IMR-90 (cell line): ENCODE measurements around the gene MRGPRD. TPM values are rescaled to one million over a fixed set of nuclear protein-coding genes. Genes with fewer than 3 reads are reported as not detected.

ENCODE experiments used
- ATAC-seq: fragments of 200-7000 bp; cut with Tn5 transposase; 2 replicates; pipeline ENCODE4 v1.9.1; 2020; ENCODE audit warnings: low read depth, mild to moderate bottlenecking, moderate library complexity
- BruUV-seq: library from RNA; stranded (reverse); fragments of 400-500 nt; replicated peaks from 2 replicates; lab custom pipeline; 2021; lab: Mats Ljungman, UMichigan
- CTCF ChIA-PET: fragments of 300-600 bp; formaldehyde crosslinking; extraction: SDS; loops from one replicate; lab custom pipeline; 2021; ENCODE audit warnings: antibody characterized with exemption; lab: Yijun Ruan, JAX
- POLR2A ChIA-PET: fragments of 300-600 bp; sonication (Branson Sonifier 250); formaldehyde crosslinking; loops from one replicate; lab custom pipeline; 2022; ENCODE audit warnings: antibody characterized with exemption; ENCODE audit not compliant: unreplicated experiment; lab: Charles Lee
- DNase-seq: peaks from one replicate; pipeline ENCODE4 v3.0.0; 2013
- H2AFZ ChIP-seq: replicated peaks from 2 replicates; pipeline ENCODE3; 2013; ENCODE audit warnings: low read length, mild to moderate bottlenecking; ENCODE audit not compliant: poor library complexity
- H2AK5ac ChIP-seq: 2 replicates; pipeline ENCODE4 v1.6.1; 2013; ENCODE audit warnings: low read depth, low read length, inconsistent platforms
- H2AK9ac ChIP-seq: replicated peaks from 2 replicates; pipeline ENCODE3; 2013; ENCODE audit warnings: mild to moderate bottlenecking, low read depth, low read length, moderate library complexity; ENCODE audit not compliant: poor library complexity
- H2BK120ac ChIP-seq: 2 replicates; pipeline ENCODE4 v1.6.1; 2013; ENCODE audit warnings: low read depth, low read length, inconsistent platforms
- H2BK15ac ChIP-seq: 3 replicates; pipeline ENCODE4 v1.6.1; 2013; ENCODE audit warnings: low read depth, low read length, inconsistent platforms
- H2BK20ac ChIP-seq: 2 replicates; pipeline ENCODE4 v1.6.1; 2013; ENCODE audit warnings: low read depth, mild to moderate bottlenecking, inconsistent platforms, low read length, moderate library complexity
- H2BK5ac ChIP-seq: 2 replicates; pipeline ENCODE4 v1.6.1; 2013; ENCODE audit warnings: mild to moderate bottlenecking, low read depth, low read length, inconsistent platforms; ENCODE audit not compliant: poor library complexity, severe bottlenecking
- H3K14ac ChIP-seq: replicated peaks from 2 replicates; pipeline ENCODE4 v1.6.1; 2013; ENCODE audit warnings: low read depth, low read length, inconsistent platforms
- H3K18ac ChIP-seq: 2 replicates; pipeline ENCODE4 v1.6.1; 2013; ENCODE audit warnings: low read depth, low read length, control low read depth
- H3K23ac ChIP-seq: 2 replicates; pipeline ENCODE4 v1.6.1; 2013; ENCODE audit warnings: low read depth, low read length, inconsistent platforms
- H3K27ac ChIP-seq: 2 replicates; pipeline ENCODE4 v1.5.1; 2013; ENCODE audit warnings: mild to moderate bottlenecking, control low read depth, low read length; ENCODE audit not compliant: insufficient read depth
- H3K27me3 ChIP-seq: 2 replicates; pipeline ENCODE4 v1.6.1; 2013; ENCODE audit warnings: low read length; ENCODE audit not compliant: control insufficient read depth, insufficient read depth
- H3K36me3 ChIP-seq: 2 replicates; pipeline ENCODE4 v1.6.1; 2013; ENCODE audit warnings: low read length, mixed read lengths; ENCODE audit not compliant: control insufficient read depth, insufficient read depth
- H3K4ac ChIP-seq: 2 replicates; pipeline ENCODE4 v1.6.1; 2013; ENCODE audit warnings: low read depth, low read length, inconsistent platforms
- H3K4me1 ChIP-seq: 2 replicates; pipeline ENCODE4 v1.6.1; 2013; ENCODE audit warnings: low read length, mixed read lengths; ENCODE audit not compliant: control insufficient read depth, insufficient read depth
- H3K4me2 ChIP-seq: 2 replicates; pipeline ENCODE4 v1.6.1; 2013; ENCODE audit warnings: low read depth, mild to moderate bottlenecking, control low read depth, low read length, moderate library complexity
- H3K4me3 ChIP-seq: 2 replicates; pipeline ENCODE4 v1.5.1; 2013; ENCODE audit warnings: low read depth, mild to moderate bottlenecking, control low read depth, low read length, moderate library complexity; ENCODE audit not compliant: insufficient read depth
- H3K56ac ChIP-seq: 2 replicates; pipeline ENCODE4 v1.6.1; 2013; ENCODE audit warnings: low read length, inconsistent platforms; ENCODE audit not compliant: insufficient read depth; ENCODE audit errors: extremely low read depth
- H3K79me1 ChIP-seq, 2 experiments: 2 replicates each; pipeline ENCODE4 v1.6.1; 2013; ENCODE audit warnings: low read length in 2 of 2, inconsistent platforms in 1 of 2, low read depth in 1 of 2
- H3K9ac ChIP-seq: 2 replicates; pipeline ENCODE4 v1.6.1; 2013; ENCODE audit warnings: low read depth, low read length, control low read depth
- H3K9me1 ChIP-seq: 2 replicates; pipeline ENCODE4 v1.6.1; 2013; ENCODE audit warnings: low read length, inconsistent platforms; ENCODE audit not compliant: insufficient read depth
- H3K9me3 ChIP-seq: 2 replicates; pipeline ENCODE4 v1.6.1; 2013; ENCODE audit warnings: low read length; ENCODE audit not compliant: control insufficient read depth, insufficient read depth
- H4K20me1 ChIP-seq: 2 replicates; pipeline ENCODE4 v1.6.1; 2013; ENCODE audit warnings: low read length, inconsistent platforms; ENCODE audit not compliant: insufficient read depth
- H4K5ac ChIP-seq: 2 replicates; pipeline ENCODE4 v1.6.1; 2013; ENCODE audit warnings: mild to moderate bottlenecking, low read depth, low read length, control low read depth
- H4K8ac ChIP-seq, 2 experiments: 2 replicates each; pipeline ENCODE4 v1.6.1; 2013; ENCODE audit warnings: low read depth in 2 of 2, low read length in 2 of 2, control low read depth in 1 of 2, inconsistent platforms in 1 of 2
- H4K91ac ChIP-seq: 2 replicates; pipeline ENCODE4 v1.6.1; 2013; ENCODE audit warnings: low read depth, low read length, inconsistent platforms; ENCODE audit not compliant: insufficient read depth
- BHLHE40 ChIP-seq: fragments of 150-350 bp; IDR thresholded peaks from 2 replicates; pipeline ENCODE4 v1.6.1; 2016; ENCODE audit warnings: mild to moderate bottlenecking, low read depth, low read length
- CEBPB ChIP-seq: IDR thresholded peaks from 2 replicates; pipeline ENCODE4 v1.6.1; 2012; ENCODE audit warnings: low read depth, low read length, improper control_type of control experiment
- CHD1 ChIP-seq: IDR thresholded peaks from 2 replicates; pipeline ENCODE4 v1.6.1; 2012; ENCODE audit warnings: low read depth, low read length, improper control_type of control experiment
- ELK1 ChIP-seq: fragments of 150-350 bp; IDR thresholded peaks from 2 replicates; pipeline ENCODE4 v1.6.1; 2016; ENCODE audit warnings: low read depth, mild to moderate bottlenecking, low read length, moderate library complexity, borderline replicate concordance
- FOS ChIP-seq: fragments of 150-350 bp; IDR thresholded peaks from 2 replicates; pipeline ENCODE4 v1.6.1; 2016; ENCODE audit warnings: low read depth, low read length
- MAFK ChIP-seq: IDR thresholded peaks from 2 replicates; pipeline ENCODE4 v1.6.1; 2012; ENCODE audit warnings: low read depth, low read length, improper control_type of control experiment
- MAZ ChIP-seq: IDR thresholded peaks from 2 replicates; pipeline ENCODE4 v1.6.1; 2012; ENCODE audit warnings: low read depth, mild to moderate bottlenecking, low read length, improper control_type of control experiment, moderate library complexity, borderline replicate concordance
- MXI1 ChIP-seq: IDR thresholded peaks from 2 replicates; pipeline ENCODE4 v1.6.1; 2012; ENCODE audit warnings: low read depth, mild to moderate bottlenecking, low read length, moderate library complexity, borderline replicate concordance
- NFE2L2 ChIP-seq: fragments of 150-350 bp; IDR thresholded peaks from 2 replicates; pipeline ENCODE4 v1.6.1; 2016; ENCODE audit warnings: low read depth, mild to moderate bottlenecking, low read length
- RAD21 ChIP-seq: IDR thresholded peaks from 2 replicates; pipeline ENCODE4 v1.6.1; 2012; ENCODE audit warnings: low read length, improper control_type of control experiment
- RCOR1 ChIP-seq: IDR thresholded peaks from 2 replicates; pipeline ENCODE4 v1.6.1; 2012; ENCODE audit warnings: mild to moderate bottlenecking, low read length, improper control_type of control experiment; ENCODE audit not compliant: insufficient replicate concordance
- RFX5 ChIP-seq: IDR thresholded peaks from 2 replicates; pipeline ENCODE4 v1.8.0; 2012; ENCODE audit warnings: low read depth, mild to moderate bottlenecking, low read length, moderate library complexity
- SMC3 ChIP-seq: fragments of 150-350 bp; IDR thresholded peaks from 2 replicates; pipeline ENCODE4 v1.6.1; 2016; ENCODE audit warnings: low read depth, mild to moderate bottlenecking, antibody characterized with exemption, low read length, moderate library complexity
- WGBS, 2 experiments: methylation state at CpG; one replicate each; pipeline versions ENCODE4 v1.1.5 to v1.1.7; 2013; ENCODE audit warnings: missing lambda C conversion rate in 2 of 2; ENCODE audit not compliant: insufficient read length in 1 of 2; ENCODE audit errors: extremely low coverage in 2 of 2; 5-methylcytosine and 5-hydroxymethylcytosine counted together
- dilution Hi-C: fragments of 300-500 bp; cut with HindIII; formaldehyde crosslinking; loops from one replicate; pipeline ENCODE4 v1.14.3; 2018; ENCODE audit warnings: low sequenced_read_pairs; ENCODE audit not compliant: unreplicated experiment
- in situ Hi-C: fragments of 300-500 bp; cut with MboI; formaldehyde crosslinking; loops from 3 replicates; pipeline ENCODE4 v1.14.3; 2019; ENCODE audit warnings: low sequenced_read_pairs, inconsistent platforms, mixed read lengths
- intact Hi-C: fragments of 100-400 bp; cut with micrococcal nuclease; formaldehyde crosslinking; loops from 2 replicates; pipeline ENCODE4 v1.10.0; 2022
- polyA plus RNA-seq, 3 experiments: library from polyadenylated mRNA; depleted of rRNA; stranded (reverse); fragments of >200 nt; gene quantifications; 2 replicates each; pipeline ENCODE4 v1.2.3, GENCODE V29; 2012; ENCODE audit warnings: low replicate concordance in 1 of 3
- total RNA-seq: library from RNA; depleted of rRNA; stranded (reverse); fragments of >200 nt; gene quantifications from 2 replicates; pipeline ENCODE4 v1.2.3, GENCODE V29; 2012
- TF ChIP-seq, protein P1 (sequence below): fragments of 150-350 bp; IDR thresholded peaks from 2 replicates; pipeline ENCODE4 v1.6.1; 2017; ENCODE audit warnings: mild to moderate bottlenecking, antibody characterized with exemption, low read length, low read depth
- TF ChIP-seq, protein P2 (sequence below): conservative IDR thresholded peaks from 2 replicates; pipeline ENCODE4 v1.5.1; 2012; ENCODE audit warnings: mild to moderate bottlenecking, low read depth, low read length, improper control_type of control experiment

MRGPRD gene
- total and polyA plus RNA-seq, 2 of the 4 experiments (the other 2 are of a cell fraction) = not detected

DNA sequence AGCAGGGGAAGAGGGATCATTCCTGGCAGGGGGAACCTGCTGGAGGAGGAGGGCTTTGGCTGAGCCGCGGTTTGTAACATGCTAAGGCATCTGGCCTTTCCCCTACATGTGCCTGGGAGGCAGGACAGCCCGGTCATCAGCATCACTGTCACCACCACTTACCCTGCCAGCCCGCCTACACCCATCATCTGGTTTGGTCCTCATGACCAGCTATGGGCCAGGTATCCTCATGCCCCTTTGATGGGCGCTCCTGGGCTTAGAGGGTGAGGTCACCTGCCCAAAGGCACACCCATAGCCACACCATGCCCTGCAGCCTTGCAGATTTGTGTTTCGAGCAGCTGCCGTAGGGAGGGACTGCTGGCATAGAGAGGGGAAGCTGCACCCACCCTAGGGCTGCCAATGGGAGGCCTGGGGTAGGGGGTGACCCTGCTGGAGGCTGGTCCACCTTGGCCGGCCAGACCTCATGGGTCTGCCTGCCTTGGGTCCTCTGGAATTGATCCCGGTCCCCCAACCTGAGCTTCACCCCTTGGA, 29.6 kb upstream of the MRGPRD start:
- Histone ChIP-seq H4K8ac (peak overlapping the region; percentile 70 to 92), H3K4ac (peak overlapping the region; percentile 97), H3K9me1 (peaks cover 20% of the 10 kb centered on the region), H3K14ac (peak overlapping the region; percentile 96), H2AFZ (peak overlapping the region; percentile 83), H3K27me3 (no peaks in the 10 kb centered on the region), H4K20me1 (peaks cover 8% of the 10 kb centered on the region), H4K91ac (peak overlapping the region; percentile 96), H2BK20ac (peak overlapping the region; percentile 74), H3K4me1 (peaks cover 51% of the 10 kb centered on the region), H2BK15ac (peak overlapping the region; percentile 92; the same call in 2 of the 3 replicates), H3K4me2 (peak overlapping the region; percentile 87), H3K23ac (peak overlapping the region; percentile 95), H3K9me3 (no peaks in the 10 kb centered on the region), H2BK120ac (peak overlapping the region; percentile 92), H3K27ac (peak overlapping the region; percentile 86), H3K4me3 (peak overlapping the region; percentile 32), H3K79me1 (peaks cover 23 to 59% of the 10 kb centered on the region in 2 experiments), H3K18ac (peak overlapping the region; percentile 65), H4K5ac (peak overlapping the region; percentile 60), H2AK5ac (peak overlapping the region; percentile 100), H3K9ac (peak overlapping the region; percentile 80), H3K56ac (peak overlapping the region; percentile 85), H2AK9ac (peak overlapping the region; percentile 98), H3K36me3 (peaks cover 18% of the 10 kb centered on the region), H2BK5ac (peak overlapping the region; percentile 87)
- DNase-seq = peak; percentile 16
- no TSS peak for BruUV-seq
- dilution Hi-C loops (no loop called here), in situ Hi-C loops (no loop called here), intact Hi-C loops (loop anchor here (5.0 kb wide), 1 partner anchor 168 kb away; the partner anchor contains the start of gene CPT1A)
- ChIA-PET POLR2A (interaction anchor here (1.2 to 1.6 kb wide), 3 partner anchors 34 to 79 kb away, joined by 3 to 4 read pairs (median 4); partner anchors contain the start of gene TPCN2), CTCF (no interaction called here)
- no peak for ATAC-seq
- 0% methylated on average over 2 of the region's 9 CpGs; no CpG with 5 or more reads in 1 of the 2 experiments for WGBS, 2 experiments
- TF ChIP-seq, protein P1, sequence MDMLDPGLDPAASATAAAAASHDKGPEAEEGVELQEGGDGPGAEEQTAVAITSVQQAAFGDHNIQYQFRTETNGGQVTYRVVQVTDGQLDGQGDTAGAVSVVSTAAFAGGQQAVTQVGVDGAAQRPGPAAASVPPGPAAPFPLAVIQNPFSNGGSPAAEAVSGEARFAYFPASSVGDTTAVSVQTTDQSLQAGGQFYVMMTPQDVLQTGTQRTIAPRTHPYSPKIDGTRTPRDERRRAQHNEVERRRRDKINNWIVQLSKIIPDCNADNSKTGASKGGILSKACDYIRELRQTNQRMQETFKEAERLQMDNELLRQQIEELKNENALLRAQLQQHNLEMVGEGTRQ = no peak
- TF ChIP-seq ELK1 (no peak), RCOR1 (no peak), CEBPB (no peak), CHD1 (no peak), SMC3 (no peak), NFE2L2 (no peak), FOS (no peak), MXI1 (no peak), MAZ (no peak), MAFK (no peak), RAD21 (no peak), RFX5 (no peak), BHLHE40 (no peak)
- TF ChIP-seq, protein P2, sequence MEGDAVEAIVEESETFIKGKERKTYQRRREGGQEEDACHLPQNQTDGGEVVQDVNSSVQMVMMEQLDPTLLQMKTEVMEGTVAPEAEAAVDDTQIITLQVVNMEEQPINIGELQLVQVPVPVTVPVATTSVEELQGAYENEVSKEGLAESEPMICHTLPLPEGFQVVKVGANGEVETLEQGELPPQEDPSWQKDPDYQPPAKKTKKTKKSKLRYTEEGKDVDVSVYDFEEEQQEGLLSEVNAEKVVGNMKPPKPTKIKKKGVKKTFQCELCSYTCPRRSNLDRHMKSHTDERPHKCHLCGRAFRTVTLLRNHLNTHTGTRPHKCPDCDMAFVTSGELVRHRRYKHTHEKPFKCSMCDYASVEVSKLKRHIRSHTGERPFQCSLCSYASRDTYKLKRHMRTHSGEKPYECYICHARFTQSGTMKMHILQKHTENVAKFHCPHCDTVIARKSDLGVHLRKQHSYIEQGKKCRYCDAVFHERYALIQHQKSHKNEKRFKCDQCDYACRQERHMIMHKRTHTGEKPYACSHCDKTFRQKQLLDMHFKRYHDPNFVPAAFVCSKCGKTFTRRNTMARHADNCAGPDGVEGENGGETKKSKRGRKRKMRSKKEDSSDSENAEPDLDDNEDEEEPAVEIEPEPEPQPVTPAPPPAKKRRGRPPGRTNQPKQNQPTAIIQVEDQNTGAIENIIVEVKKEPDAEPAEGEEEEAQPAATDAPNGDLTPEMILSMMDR = no peak
